ENCODE data around the gene FGD3. TPM values are rescaled to one million over a fixed set of nuclear protein-coding genes. Genes with fewer than 3 reads are reported as not detected.

The FGD3 gene
- total RNA-seq, 6 experiments from 2014 or later: not detected

- Mint-ChIP-seq H3K27ac (no peak overlapping the region), H3K9me3 (no peaks in the 10 kb centered on the region), H3K27me3 (ENCODE audit: insufficient read depth) (peaks cover 5% of the 10 kb centered on the region), H3K4me3 (no peak overlapping the region), H3K4me1 (ENCODE audit: low read depth) (peaks cover 15% of the 10 kb centered on the region), H3K36me3 (ENCODE audit: low read depth) (no peaks in the 10 kb centered on the region)
- no peak for TF ChIP-seq CTCF (IDR thresholded peaks at IDR 0.05)
- no peak for DNase-seq
These were observed 15.7 kb upstream of the FGD3 start for GRCh38 chr9:92931606-92932005.

- Mint-ChIP-seq H3K4me3 (no peak overlapping the region), H3K9me3 (no peaks in the 10 kb centered on the region), H3K4me1 (ENCODE audit: low read depth) (peaks cover 2% of the 10 kb centered on the region), H3K36me3 (ENCODE audit: low read depth) (no peaks in the 10 kb centered on the region), H3K27me3 (ENCODE audit: insufficient read depth) (peaks cover 20% of the 10 kb centered on the region), H3K27ac (no peak overlapping the region)
- no peak for TF ChIP-seq CTCF (IDR thresholded peaks at IDR 0.05)
- no peak for DNase-seq
These were observed 13.0 kb upstream of the FGD3 start for GRCh38 chr9:92934321-92934720.

GRCh38 chr9:92938025-92938424 is 9.3 kb upstream of the FGD3 start:
- Mint-ChIP-seq H3K36me3 (ENCODE audit: low read depth) (no peaks in the 10 kb centered on the region), H3K4me3 (no peak overlapping the region), H3K4me1 (ENCODE audit: low read depth) (no peaks in the 10 kb centered on the region), H3K27ac (no peak overlapping the region), H3K27me3 (ENCODE audit: insufficient read depth) (peaks cover 25% of the 10 kb centered on the region), H3K9me3 (no peaks in the 10 kb centered on the region)
- DNase-seq: no peak
- TF ChIP-seq CTCF (IDR thresholded peaks at IDR 0.05): no peak

- Mint-ChIP-seq H3K9me3 (peaks cover 4% of the 10 kb centered on the region; the same call in 1 of the 2 replicates), H3K4me1 (ENCODE audit: low read depth) (no peaks in the 10 kb centered on the region), H3K36me3 (ENCODE audit: low read depth) (no peaks in the 10 kb centered on the region), H3K27me3 (ENCODE audit: insufficient read depth) (peaks cover 39% of the 10 kb centered on the region), H3K4me3 (no peak overlapping the region), H3K27ac (no peak overlapping the region)
- TF ChIP-seq CTCF (IDR thresholded peaks at IDR 0.05): no peak
- DNase-seq: no peak
These were observed 5.5 kb upstream of the FGD3 start for GRCh38 chr9:92941861-92942260.

GRCh38 chr9:92942688-92943616 is 4.4 kb upstream of the FGD3 start:
- Mint-ChIP-seq H3K4me1 (ENCODE audit: low read depth) (no peaks in the 10 kb centered on the region), H3K27ac (no peak overlapping the region), H3K36me3 (ENCODE audit: low read depth) (no peaks in the 10 kb centered on the region), H3K4me3 (no peak overlapping the region), H3K9me3 (peaks cover 4% of the 10 kb centered on the region; the same call in 1 of the 2 replicates), H3K27me3 (ENCODE audit: insufficient read depth) (peaks cover 35% of the 10 kb centered on the region)
- DNase-seq: no peak
- TF ChIP-seq CTCF (IDR thresholded peaks at IDR 0.05): no peak
